Activated CD4-positive, alpha-beta T cell treated with anti-CD3 and anti-CD28 coated beads, Interleukin-2, amount 10 ng/mL, durations not matched to agents 7 days and 5 days (primary cell): ENCODE measurements around the gene GAMT. TPM values are rescaled to one million over a fixed set of nuclear protein-coding genes. Genes with fewer than 3 reads are reported as not detected.
A peak's percentile ranks its signal among the peaks of the same experiment; 100 is the strongest.

Source experiments
- CTCF ChIA-PET: fragments of 350-600 bp; sonication (Branson Sonifier 250); formaldehyde crosslinking; loops from one replicate; lab custom pipeline; 2021; ENCODE audit warnings: antibody characterized with exemption; lab: Charles Lee
- POLR2A ChIA-PET: fragments of 350-600 bp; sonication (Branson Sonifier 250); formaldehyde crosslinking; loops from one replicate; lab custom pipeline; 2021; ENCODE audit warnings: antibody characterized with exemption; lab: Charles Lee
- DNase-seq: peaks from one replicate; pipeline ENCODE4 v3.0.0-alpha.2; 2020
- H3K27ac Mint-ChIP-seq: one replicate; pipeline ENCODE4 v1.8.0; 2021; ENCODE audit warnings: mild to moderate bottlenecking, moderate library complexity, mixed read lengths
- H3K27me3 Mint-ChIP-seq: one replicate; pipeline ENCODE4 v1.8.0; 2021; ENCODE audit warnings: mixed read lengths
- H3K36me3 Mint-ChIP-seq: one replicate; pipeline ENCODE4 v1.8.0; 2021; ENCODE audit warnings: low read depth, mixed read lengths
- H3K4me1 Mint-ChIP-seq: one replicate; pipeline ENCODE4 v1.8.0; 2021; ENCODE audit warnings: mixed read lengths
- H3K4me3 Mint-ChIP-seq: one replicate; pipeline ENCODE4 v1.8.0; 2021; ENCODE audit warnings: mild to moderate bottlenecking, moderate library complexity, mixed read lengths
- H3K9me3 Mint-ChIP-seq: one replicate; pipeline ENCODE4 v1.8.0; 2021; ENCODE audit warnings: mixed read lengths
- total RNA-seq, 2 experiments: library from RNA; stranded (reverse); gene quantifications; one replicate each; pipeline ENCODE4 v1.2.3, GENCODE V29; 2021

The GAMT gene
- total RNA-seq, 2 experiments from 2014 or later, result 23.0 to 25.9 TPM

DNA sequence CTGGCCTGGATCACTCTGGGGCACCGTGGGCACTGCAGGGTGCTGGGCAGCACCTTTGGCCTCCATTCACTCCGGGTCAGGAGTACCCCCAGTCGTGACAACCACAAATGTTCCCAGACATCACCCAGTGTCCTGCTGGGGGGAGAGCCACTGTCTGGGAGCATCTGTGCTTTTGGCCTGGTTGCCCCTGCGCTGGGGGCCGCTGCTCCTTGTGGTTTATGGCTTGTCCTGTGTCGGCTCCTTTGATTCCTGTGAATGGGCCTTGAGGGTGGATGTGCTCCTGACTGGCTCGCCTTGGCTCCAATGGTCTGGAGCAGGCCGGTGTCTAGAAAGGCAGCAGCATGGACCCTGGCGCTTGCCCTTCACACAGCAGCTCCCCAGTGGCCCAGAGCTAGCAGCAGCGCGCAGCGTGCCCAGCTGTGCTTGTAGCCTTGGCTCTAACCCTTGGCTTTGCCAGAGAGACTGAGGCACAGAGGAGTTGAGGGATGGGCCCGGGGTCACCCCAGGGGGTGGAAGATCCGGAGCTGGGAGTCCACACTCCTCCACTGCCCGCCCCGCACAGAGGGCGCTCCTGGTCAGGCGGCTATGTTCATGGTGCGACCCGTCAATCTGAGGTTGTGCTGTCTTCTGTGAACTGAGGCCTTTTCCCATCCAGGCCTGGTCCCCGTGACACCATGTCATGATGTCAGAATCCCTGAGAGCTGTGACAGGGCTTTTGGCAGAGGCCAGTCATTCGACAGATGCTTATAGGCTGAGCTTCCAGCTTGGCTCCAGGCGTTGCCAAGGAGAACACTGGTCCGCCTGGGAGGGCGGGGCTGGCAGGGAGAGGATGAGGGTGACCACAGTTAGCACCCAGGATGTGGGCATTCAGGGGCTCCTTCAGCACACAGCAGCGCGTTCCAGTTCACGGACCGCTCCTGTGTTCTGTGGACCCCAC, 10.2 kb upstream of the GAMT start:
- H3K9me3 Mint-ChIP-seq, result no peaks in the 10 kb centered on the region
- H3K4me3 Mint-ChIP-seq, result peak overlapping the region; percentile 25
- CTCF ChIA-PET, result interaction anchor here (0.9 kb wide), 1 partner anchor 9 kb away, joined by 3 read pairs; no protein-coding TSS in a partner anchor
- POLR2A ChIA-PET, result no interaction called here
- peaks cover 26% of the 10 kb centered on the region for H3K36me3 Mint-ChIP-seq
- no peaks in the 10 kb centered on the region for H3K27me3 Mint-ChIP-seq
- H3K27ac Mint-ChIP-seq, result peak overlapping the region; percentile 81
- peaks cover 53% of the 10 kb centered on the region for H3K4me1 Mint-ChIP-seq
- DNase-seq, result peak; percentile 35

DNA sequence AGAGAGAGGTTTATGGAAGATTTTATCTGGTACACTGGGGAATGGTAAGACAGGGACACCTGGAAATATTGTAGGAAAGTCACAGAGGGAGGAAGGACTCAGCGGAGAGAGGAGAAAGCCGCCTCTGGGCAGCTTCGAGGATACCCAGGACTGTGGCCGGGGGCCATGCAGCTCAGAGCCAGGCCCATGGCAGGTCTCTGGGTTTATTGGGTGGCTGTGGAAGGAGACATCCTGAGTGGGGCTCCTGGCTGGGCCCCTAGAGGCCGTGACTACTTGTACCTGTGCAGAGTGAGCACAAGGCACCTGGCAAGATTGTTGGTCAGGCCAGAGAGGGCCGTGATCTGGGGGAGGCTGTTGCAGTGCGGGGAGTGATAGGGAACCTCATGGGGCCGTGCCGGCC, 9.4 kb upstream of the GAMT start:
- POLR2A ChIA-PET, result no interaction called here
- Mint-ChIP-seq H3K27me3 (no peaks in the 10 kb centered on the region), H3K9me3 (no peaks in the 10 kb centered on the region), H3K27ac (peak overlapping the region; percentile 76), H3K4me1 (peaks cover 56% of the 10 kb centered on the region), H3K4me3 (peak overlapping the region; percentile 55), H3K36me3 (peaks cover 26% of the 10 kb centered on the region)
- no peak for DNase-seq
- CTCF ChIA-PET, result no interaction called here

DNA sequence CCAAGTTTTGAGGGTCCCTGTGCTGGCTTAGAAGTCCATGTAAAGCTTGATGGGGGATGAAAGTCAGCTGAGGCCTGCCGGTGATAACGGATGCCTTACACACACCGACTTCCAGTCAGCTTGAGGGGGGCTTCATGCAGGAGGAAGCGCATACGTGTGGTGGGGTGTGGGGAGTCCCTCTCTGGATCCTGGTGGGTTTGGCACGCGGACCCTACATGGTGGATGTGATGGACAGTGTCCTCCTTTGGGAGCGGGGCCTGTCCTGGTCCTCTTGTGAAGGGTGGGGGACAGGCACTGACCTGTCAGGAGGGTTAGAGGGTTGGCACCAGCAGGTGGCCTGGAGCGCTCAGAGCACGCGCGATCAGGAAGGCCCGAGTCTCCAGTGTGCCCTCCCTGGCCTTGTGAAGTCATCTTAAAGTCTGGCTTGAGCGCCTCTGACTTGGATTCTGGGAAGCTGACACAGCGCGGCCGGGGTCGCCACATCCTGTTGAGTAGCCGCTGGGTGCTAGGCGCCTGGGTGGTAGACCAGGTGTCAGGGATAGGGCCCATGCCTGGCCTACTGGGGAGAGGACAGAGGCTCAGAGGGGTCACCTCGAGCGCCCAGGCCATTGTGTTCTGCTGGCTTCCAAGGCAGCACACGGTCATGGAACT, 8.9 kb upstream of the GAMT start:
- Mint-ChIP-seq H3K27me3 (no peaks in the 10 kb centered on the region), H3K27ac (peak overlapping the region; percentile 76), H3K36me3 (peaks cover 26% of the 10 kb centered on the region), H3K4me3 (peak overlapping the region; percentile 92), H3K9me3 (no peaks in the 10 kb centered on the region), H3K4me1 (peaks cover 51% of the 10 kb centered on the region)
- CTCF ChIA-PET, result interaction anchor here (1.5 kb wide), 2 partner anchors 27 kb away, joined by 3 to 4 read pairs; partner anchors contain the start of gene NDUFS7
- POLR2A ChIA-PET, result no interaction called here
- DNase-seq, result no peak

GRCh38 chr19:1409204-1410005, 8.1 kb upstream of the GAMT start:
- no peak for DNase-seq
- POLR2A ChIA-PET, result interaction anchor here (0.6 to 1.0 kb wide), 2 partner anchors 23 to 28 kb away, joined by 3 read pairs; no protein-coding TSS in a partner anchor
- CTCF ChIA-PET, result interaction anchor here (1.5 kb wide), 2 partner anchors 26 to 28 kb away, joined by 3 to 4 read pairs; partner anchors contain the start of gene NDUFS7
- H3K36me3 Mint-ChIP-seq, result peaks cover 24% of the 10 kb centered on the region
- H3K9me3 Mint-ChIP-seq, result no peaks in the 10 kb centered on the region
- peak overlapping the region; percentile 92 for H3K4me3 Mint-ChIP-seq
- H3K27me3 Mint-ChIP-seq, result no peaks in the 10 kb centered on the region
- H3K27ac Mint-ChIP-seq, result peak overlapping the region; percentile 94
- peaks cover 46% of the 10 kb centered on the region for H3K4me1 Mint-ChIP-seq

DNA sequence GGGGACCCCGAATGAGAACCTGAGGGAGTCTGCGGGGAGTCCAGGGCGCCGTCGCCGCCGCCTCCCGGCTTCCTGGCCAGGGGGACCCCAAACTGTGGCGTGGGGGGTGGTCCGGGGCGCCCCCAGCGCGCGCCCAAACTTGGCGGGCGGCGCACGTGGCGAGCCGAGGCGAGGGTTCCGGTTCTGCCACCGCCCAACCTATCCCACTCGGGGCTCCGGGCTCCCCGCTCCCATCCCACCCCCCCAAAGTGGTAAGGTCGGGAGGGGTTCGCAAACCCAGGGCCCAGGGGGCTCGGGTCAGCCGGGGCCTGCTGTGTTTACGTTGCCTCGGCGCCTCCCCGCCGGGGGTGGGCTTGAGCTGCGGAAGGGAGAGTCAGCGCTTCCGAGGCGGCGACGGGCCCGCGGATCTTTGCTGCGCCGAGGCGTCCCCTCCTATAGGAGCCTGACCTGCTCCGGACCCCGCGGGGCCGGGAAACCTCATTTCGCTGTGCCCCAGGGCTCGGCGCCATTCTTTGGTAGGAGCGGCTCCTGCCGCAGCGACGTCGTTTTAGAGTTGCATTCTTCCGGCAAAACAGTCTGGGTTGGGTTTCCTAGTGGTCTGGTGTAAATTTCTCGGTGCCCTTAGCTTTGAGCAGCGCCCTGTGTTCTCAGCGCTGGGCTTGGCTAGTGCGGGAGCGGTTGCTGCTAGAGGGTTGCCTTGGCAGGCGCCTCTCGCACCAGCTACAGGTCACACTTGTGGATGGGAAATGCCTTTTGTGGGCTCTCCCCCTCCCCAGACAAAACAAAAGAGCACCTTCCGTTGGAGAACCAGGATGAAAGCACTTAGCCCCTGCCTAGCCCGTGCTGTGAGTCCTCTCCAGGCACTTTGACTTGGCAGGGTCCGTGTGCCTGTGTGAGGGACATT, 7.2 kb upstream of the GAMT start:
- peaks cover 24% of the 10 kb centered on the region for H3K36me3 Mint-ChIP-seq
- no peaks in the 10 kb centered on the region for H3K9me3 Mint-ChIP-seq
- DNase-seq, result peak; percentile 65
- POLR2A ChIA-PET, result interaction anchor here (1.0 kb wide), 1 partner anchor 29 kb away, joined by 3 read pairs; no protein-coding TSS in a partner anchor
- peak overlapping the region; percentile 94 for H3K27ac Mint-ChIP-seq
- no peaks in the 10 kb centered on the region for H3K27me3 Mint-ChIP-seq
- H3K4me1 Mint-ChIP-seq, result peaks cover 46% of the 10 kb centered on the region
- peak overlapping the region; percentile 92 for H3K4me3 Mint-ChIP-seq
- CTCF ChIA-PET, result interaction anchor here (0.5 to 1.5 kb wide), 3 partner anchors 25 to 1972 kb away, joined by 3 to 5 read pairs (median 4); partner anchors contain the start of gene NDUFS7

- Mint-ChIP-seq H3K36me3 (peaks cover 24% of the 10 kb centered on the region), H3K27ac (peak within 1 kb of the TSS; percentile 89), H3K4me3 (peak within 1 kb of the TSS; percentile 92), H3K27me3 (no peaks in the 10 kb centered on the region), H3K4me1 (peaks cover 46% of the 10 kb centered on the region), H3K9me3 (no peaks in the 10 kb centered on the region)
- ChIA-PET CTCF (no interaction called here), POLR2A (no interaction called here)
- peak; percentile 33 for DNase-seq
These were observed 6.4 kb upstream of the GAMT start, which contains the start of gene DAZAP1 for GRCh38 chr19:1407528-1408299. TSS of gene DAZAP1 (plus strand) at chr19:1407586. CDS start at chr19:1407774, 188 bp downstream.

GRCh38 chr19:1406774-1407527, 5.6 kb upstream of the GAMT start:
- Mint-ChIP-seq H3K4me3 (peak overlapping the region; percentile 71), H3K9me3 (no peaks in the 10 kb centered on the region), H3K27ac (peak overlapping the region; percentile 89), H3K4me1 (peaks cover 46% of the 10 kb centered on the region), H3K27me3 (no peaks in the 10 kb centered on the region), H3K36me3 (peaks cover 23% of the 10 kb centered on the region)
- peak; percentile 98 for DNase-seq
- POLR2A ChIA-PET, result no interaction called here
- CTCF ChIA-PET, result no interaction called here

DNA sequence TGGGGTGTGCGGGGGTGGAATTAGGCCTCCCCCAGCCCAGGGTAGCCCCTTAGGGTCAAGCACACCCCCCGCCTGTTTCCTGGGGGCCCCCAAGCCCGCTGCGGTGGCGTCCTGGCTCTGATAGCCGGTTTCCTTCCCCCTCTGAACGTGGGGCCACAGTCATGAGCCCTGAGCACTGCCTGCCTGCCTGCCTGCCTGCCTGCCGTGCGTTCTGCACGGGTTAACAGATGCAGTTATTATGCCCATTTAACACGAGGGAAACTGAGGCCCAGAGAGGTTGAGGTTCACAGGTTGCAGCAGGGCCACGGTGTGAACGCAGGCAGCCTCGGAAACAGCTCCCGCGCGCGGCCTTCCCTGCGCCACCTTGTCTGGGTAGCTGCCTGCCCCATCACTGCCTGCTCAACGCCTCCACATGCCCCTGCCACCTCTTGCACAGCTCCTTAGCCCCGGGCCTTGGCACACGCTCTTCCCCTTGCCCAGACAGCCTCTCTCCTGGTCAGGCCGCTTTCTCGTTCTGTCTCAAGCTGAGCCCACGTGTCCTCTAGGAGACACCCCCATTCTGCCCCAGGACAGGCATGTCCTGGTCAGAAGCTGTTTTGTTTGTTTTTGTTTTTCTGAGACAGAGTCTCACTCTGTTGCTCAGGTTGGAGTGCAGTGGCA, 1.2 kb upstream of the GAMT start:
- DNase-seq, result no peak
- Mint-ChIP-seq H3K9me3 (no peaks in the 10 kb centered on the region), H3K36me3 (no peaks in the 10 kb centered on the region), H3K4me3 (peak overlapping the region; percentile 59), H3K27ac (no peak overlapping the region), H3K27me3 (no peaks in the 10 kb centered on the region), H3K4me1 (peaks cover 23% of the 10 kb centered on the region)
- ChIA-PET CTCF (interaction anchor here (0.5 to 0.7 kb wide), 2 partner anchors 472 to 690 kb away, joined by 3 to 4 read pairs; no protein-coding TSS in a partner anchor), POLR2A (interaction anchor here (0.7 kb wide), 1 partner anchor 327 kb away, joined by 3 read pairs; no protein-coding TSS in a partner anchor)

DNA sequence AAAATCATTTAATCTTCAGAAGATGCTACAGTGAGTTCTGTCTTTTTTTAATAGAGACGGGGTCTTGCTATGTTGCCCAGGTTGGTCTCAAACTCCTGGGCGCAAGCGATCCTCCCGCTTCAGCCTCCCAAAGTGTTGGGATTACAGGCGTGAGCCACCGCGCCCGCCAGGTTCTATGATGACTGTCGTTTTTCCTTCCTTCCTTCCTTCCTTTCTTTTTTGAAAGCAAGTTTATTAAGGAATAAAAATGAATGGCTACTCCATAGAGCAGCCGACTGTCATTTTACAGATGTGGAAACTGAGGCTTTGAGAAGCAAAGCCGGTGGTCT, 511 bp upstream of the GAMT start:
- H3K9me3 Mint-ChIP-seq, result no peaks in the 10 kb centered on the region
- no peaks in the 10 kb centered on the region for H3K27me3 Mint-ChIP-seq
- peak overlapping the region; percentile 46 for H3K27ac Mint-ChIP-seq
- ChIA-PET CTCF (no interaction called here), POLR2A (no interaction called here)
- DNase-seq, result no peak
- H3K36me3 Mint-ChIP-seq, result no peaks in the 10 kb centered on the region
- H3K4me3 Mint-ChIP-seq, result peak overlapping the region; percentile 51
- H3K4me1 Mint-ChIP-seq, result peaks cover 23% of the 10 kb centered on the region
